GM12864 (cell line): ENCODE results near the gene FRA10AC1.
A peak's percentile ranks its signal among the peaks of the same experiment; 100 is the strongest.

ENCODE experiments used
- DNase-seq: peaks from one replicate; pipeline ENCODE4 v3.0.0-alpha.2; 2011; ENCODE audit warnings: low read depth
- H3K4me3 ChIP-seq: 2 replicates; pipeline ENCODE4 v1.5.1; 2011; ENCODE audit warnings: mild to moderate bottlenecking, low read depth, low read length, control low read depth
- TF ChIP-seq, protein P1 (sequence below): IDR thresholded peaks from 2 replicates; pipeline ENCODE4 v1.5.1; 2011; ENCODE audit warnings: low read depth, mild to moderate bottlenecking, moderate library complexity, low read length, control low read depth, inconsistent platforms; ENCODE audit errors: missing control alignments

The FRA10AC1 gene

DNA sequence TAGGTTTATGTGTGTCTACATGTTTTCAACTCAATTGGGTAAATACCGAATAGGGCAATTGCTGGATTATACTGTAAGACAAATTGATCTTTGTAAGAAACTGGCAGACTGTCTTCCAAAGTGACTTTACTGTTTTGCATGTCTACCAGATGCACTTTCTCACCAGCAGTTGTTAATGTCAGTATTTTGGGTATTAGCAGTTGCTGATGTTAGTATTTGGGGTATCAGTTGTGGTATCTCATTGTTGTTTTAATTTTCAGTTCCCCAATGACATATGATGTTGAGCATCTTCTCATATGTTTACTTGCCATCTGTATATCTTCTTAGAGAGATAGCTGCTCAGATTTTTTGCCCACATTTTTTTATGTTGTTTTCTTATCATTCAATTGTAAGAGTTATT lies 79.5 kb downstream of the FRA10AC1 start:
- H3K4me3 ChIP-seq = no peak overlapping the region
- peak; percentile 12 for DNase-seq
- TF ChIP-seq, protein P1, sequence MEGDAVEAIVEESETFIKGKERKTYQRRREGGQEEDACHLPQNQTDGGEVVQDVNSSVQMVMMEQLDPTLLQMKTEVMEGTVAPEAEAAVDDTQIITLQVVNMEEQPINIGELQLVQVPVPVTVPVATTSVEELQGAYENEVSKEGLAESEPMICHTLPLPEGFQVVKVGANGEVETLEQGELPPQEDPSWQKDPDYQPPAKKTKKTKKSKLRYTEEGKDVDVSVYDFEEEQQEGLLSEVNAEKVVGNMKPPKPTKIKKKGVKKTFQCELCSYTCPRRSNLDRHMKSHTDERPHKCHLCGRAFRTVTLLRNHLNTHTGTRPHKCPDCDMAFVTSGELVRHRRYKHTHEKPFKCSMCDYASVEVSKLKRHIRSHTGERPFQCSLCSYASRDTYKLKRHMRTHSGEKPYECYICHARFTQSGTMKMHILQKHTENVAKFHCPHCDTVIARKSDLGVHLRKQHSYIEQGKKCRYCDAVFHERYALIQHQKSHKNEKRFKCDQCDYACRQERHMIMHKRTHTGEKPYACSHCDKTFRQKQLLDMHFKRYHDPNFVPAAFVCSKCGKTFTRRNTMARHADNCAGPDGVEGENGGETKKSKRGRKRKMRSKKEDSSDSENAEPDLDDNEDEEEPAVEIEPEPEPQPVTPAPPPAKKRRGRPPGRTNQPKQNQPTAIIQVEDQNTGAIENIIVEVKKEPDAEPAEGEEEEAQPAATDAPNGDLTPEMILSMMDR = no peak

DNA sequence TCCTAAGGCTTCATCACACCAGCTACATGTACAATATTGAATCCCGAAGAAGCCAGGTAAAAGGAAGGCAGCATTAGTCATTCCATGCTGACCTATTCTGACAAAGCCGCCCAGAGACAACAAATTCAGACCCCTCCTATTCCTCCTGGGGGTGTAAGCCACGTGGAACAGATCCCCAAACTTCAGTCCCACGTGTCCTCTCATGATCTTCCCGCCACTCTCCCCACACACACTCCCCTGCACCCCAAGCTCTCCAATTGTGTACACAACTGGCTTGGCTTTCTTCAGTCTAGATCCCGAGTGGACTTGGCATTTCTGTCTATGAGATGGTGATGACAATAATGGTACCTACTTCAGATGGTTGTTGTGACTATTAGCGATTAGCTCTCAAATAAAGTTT lies 81.5 kb downstream of the FRA10AC1 start:
- TF ChIP-seq, protein P1 = no peak
- DNase-seq = no peak
- no peak overlapping the region for H3K4me3 ChIP-seq
